ENCODE data around the gene AGMO.

AGMO gene

DNA sequence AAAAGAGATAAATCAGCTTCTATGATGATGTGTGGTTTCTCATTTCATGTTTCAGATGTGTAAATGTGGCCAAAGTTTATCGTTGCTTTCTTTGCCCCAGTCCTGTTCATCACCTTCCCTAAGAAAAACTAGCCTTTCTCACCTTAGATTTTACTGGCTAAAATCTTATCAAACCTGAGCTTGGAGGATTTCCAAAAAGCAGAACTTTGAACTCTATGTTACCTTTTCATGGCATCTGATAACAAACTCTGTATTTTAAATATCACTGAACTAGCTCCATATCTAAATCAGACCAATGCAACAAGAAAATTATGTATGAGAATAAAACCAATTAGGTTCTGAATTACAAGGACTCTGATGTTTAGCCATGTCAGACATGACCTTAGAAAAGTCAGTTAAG is 335.8 kb downstream of the AGMO start:
- DNase-seq (ENCODE audit: low read depth in 3 of 3) = no peak

DNA sequence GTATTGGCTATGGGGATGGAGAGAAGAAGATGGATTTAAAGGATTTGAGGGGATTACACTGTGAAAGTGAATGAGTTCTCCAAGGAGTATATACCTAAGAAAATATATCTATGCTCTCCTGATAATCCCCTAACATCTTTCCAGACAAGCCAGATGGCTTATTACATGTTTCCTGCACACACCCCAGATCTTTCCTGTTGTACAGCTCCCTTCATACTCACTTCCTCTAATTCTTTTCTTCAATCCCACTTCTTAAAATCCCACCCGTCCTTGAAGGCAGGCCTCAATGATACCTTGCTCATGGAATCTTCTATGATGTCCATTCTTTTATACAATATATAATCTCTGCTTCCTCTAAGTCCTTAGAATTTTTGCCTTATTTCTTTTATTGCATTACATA is 342.1 kb downstream of the AGMO start:
- DNase-seq (ENCODE audit: low read depth in 3 of 3) = no peak

DNA sequence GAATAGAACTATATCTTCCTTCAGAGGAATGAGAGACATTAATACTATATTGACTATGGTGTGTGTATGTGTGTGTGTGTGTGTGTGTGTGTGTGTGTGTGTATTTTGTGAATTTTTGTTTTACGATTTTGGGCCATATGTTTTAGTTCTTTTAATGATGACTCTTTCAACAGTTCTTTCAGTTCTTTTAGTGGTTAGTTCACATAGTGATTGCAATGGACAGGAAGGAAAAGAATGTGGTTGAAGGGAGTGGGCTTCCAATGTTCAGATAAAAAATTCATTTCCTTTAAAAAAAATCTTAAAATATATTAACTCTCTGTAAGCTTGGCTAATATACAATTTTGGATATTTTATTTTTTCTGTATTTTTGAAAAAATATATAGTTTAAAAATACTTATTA is 343.6 kb downstream of the AGMO start:
- no peak for DNase-seq (ENCODE audit: low read depth in 3 of 3)

DNA sequence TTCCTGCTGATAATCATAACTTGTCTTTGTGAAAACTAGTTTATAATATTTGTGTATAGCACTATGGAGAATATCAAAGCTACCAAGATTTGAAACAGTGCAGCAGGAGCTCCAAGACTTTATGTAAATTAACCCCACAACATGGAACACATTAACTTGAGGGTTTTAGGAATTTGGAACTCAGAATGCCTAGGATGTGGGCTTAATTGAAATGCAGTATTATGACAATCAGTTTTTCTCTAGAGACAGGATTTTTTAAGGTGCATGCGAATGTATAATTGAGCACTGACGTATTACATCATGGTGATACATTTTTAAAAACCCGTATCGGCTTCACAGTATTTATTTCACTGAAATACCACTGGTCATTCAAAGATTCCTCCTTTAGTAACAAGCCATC is 346.2 kb downstream of the AGMO start:
- DNase-seq (ENCODE audit: low read depth in 3 of 3) = no peak

DNA sequence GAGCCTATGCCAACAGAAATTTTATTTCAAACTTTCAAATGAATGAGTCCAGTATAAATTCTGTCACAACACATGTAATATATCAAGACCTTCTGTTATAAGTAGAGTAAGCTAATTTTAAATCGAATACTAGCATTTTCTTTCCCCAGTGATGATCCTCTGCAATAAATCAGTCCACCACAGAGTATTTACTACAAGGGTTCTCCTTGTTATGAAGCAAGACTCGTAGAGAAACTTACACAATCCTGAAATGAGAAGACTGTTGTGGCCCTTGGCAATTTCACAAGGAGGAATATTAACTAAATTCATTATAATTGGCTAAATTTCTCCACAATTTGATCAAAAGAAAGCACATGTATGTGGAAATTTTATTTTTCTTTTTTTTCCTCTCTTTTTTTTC is 346.8 kb downstream of the AGMO start:
- DNase-seq (ENCODE audit: low read depth in 3 of 3) = no peak

DNA sequence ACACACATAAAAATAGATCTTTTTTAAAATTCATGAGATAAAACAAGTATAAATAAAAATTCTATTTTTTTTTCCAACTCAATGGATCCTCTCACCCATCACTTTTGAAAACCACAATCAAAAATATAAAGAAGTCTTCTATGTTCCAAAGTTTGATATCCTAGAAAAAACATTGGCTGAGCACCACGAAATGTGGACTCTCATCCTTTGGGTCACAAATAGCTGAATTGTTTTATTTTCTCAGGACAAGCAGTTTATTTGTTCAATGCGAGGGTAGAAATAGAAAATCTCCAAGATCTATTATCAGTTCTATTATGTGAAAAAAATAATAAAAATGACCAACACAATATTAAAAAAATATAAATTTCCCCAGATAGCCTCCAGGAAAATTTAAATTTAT is 348.7 kb downstream of the AGMO start:
- no peak for DNase-seq (ENCODE audit: low read depth in 3 of 3)

DNA sequence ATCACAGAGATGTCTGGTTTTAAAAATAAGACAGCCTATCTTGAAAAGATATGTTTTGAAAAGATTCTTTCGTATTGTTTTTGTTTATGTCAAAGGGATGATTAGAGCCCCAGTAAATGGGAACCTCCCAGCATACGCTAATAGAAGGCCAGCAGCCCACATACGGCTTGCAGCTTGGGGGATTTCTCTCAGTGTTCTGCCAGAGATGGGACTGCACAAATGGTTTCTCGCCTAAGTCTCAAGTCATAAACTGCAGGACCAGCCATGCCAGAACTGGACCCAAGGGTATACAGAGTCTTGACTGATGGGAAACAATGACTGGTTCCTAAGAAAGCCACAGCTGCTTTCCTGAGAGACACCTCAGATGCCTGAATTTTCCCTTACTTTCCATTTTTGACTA is 352.4 kb downstream of the AGMO start:
- DNase-seq (ENCODE audit: low read depth in 3 of 3) = no peak

DNA sequence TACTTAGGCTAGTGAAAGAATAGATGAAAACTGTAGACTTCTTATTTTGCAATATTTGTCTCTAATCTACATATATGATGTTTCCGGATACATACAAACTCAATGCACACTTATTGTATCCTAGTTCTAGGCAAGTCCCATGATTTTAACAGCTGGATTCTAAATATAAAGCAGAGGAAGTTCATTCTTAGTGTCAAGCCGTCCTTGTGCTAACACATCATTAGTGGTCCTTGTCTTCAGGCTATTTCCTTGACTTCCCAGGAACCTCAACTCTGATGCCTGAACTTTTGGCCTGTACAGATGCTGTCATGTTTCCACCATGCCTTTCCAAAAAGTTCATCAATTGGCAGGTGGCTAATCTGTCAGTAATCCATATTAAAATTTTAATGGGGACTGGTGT is 357.4 kb downstream of the AGMO start:
- DNase-seq (ENCODE audit: low read depth in 3 of 3) = no peak

DNA sequence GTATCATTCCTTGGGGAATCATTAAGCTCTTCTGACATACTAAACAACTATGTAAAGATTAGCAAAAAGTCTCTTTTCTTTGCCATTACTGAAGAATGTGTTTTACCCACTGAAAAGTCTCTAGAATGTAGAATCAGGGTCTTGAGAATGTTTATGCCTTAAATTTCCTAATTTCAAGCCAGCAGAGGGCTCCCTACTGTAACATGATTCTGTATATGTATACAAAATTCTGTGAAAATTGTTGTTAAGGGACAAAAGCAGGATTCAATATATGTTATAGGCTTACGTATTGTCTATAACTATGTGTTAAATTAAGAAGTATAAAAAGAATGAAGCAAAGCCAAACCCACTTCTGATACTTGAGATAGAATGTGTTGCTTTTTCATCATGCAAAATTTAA is 362.3 kb downstream of the AGMO start:
- DNase-seq (ENCODE audit: low read depth in 3 of 3) = no peak

DNA sequence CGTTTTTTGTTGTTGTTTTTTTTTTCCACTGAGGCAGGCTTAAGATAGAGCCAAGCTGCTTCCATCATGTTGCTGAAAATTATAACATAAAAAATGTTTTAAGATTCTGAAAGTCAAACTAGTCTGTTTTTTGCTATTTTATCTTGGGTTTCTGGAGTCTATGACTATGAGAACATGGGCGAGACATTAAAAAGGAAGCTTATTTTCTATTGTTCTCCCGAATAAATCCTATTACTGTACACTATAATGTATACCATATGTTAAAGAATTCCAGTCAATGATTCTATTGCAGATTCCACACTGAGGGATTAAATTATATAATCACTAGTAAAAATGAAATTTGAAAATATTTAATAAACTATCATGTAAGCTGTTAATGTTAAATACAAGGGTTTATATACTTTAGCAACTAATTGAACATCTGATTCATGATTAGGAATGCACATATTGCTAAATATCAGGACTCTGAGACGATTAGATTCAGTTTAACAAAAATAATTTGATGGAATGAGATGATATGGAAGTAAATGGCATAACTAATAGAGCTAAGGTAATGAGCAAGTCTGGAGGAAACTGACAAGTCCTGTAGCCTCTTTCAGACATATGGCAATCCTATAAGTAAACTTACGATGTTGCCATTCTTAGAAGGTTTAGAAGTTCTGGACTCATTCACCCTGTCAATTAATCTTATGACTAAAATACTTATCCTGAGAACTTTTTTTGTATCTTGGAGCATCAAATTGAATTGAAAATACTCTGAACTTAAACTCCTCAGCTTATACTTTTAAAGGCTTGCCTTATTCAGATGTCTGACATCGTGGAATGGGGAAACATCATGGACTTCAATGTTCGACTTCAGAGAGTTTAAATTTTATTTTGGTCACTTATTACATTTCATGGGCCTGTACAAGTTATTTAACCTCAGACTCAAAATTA is 364.5 kb downstream of the AGMO start:
- DNase-seq (ENCODE audit: low read depth in 3 of 3) = no peak

DNA sequence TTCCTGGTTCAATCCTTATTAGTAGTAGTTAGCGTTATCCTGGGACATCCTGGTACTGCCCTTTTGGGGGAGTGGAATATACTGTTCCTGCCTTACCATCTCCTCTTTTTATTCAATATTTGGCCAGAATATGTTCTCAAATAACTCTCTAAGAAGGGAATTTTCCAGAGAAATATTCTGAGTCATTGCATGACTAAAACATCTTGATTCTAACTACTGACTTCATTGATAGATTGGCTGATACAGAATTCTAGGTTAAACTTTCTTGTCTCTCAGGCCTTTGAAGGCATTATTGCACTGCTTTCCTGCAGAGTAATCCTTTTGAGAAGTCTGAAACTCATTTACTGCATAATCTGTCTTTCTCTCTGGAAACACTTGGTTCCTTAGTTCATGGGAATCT is 383.8 kb downstream of the AGMO start:
- DNase-seq (ENCODE audit: low read depth in 3 of 3) = no peak

DNA sequence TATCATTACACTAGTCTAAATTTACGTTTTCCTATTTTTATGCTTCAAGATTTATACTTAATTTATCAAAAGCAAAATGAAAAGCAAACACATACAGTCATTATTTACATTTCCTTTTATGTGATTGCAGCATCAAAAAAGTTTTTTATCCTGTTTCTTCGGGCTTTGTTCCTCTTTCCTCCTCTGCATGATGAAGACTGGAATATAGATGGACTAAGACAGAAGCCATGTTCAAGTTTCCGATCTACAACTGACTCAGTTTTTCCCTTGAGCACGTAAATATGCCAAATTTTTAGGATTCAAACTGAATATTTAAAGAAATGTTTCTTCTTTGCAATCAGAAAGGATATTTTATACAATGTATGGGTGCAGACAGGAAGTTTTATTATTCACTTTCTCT is 385.7 kb downstream of the AGMO start:
- DNase-seq (ENCODE audit: low read depth in 3 of 3) = no peak

DNA sequence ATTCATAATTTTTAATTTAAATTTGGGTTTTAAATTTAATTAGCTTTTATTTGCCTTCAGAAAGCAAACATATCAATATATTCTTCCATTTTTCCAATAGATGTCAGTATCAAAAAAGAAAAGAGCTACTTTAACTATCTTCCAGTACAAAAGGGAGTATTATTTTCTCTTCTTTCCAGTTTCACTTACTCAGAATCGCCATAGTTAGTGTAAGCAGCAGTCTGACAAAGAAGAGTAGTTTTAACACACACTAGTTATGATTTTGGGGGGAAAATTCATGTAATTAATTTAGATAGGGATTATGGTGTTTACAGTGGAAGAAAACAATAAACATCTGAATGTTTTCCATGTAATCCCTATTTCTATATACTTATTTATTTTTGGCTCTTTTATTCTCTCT is 386.7 kb downstream of the AGMO start:
- no peak for DNase-seq (ENCODE audit: low read depth in 3 of 3)

DNA sequence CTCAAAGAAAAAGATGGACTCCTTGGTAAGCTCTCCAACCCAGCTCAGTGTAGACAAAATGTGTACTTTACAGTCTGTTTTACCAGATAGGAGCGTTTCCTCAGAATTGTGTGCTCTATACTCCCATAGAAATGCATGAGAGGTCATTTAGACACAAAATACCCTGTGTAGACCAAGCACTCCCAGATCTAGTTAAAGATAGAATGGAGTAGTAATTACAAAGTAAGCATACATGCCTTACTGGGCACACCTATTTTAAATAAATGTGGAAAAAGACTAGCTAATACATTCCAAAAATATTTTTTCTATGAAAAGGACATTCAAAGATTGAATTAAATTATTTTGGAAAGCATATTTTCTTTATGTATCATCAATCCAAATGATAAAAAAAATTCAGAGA is 387.3 kb downstream of the AGMO start:
- DNase-seq (ENCODE audit: low read depth in 3 of 3) = no peak

DNA sequence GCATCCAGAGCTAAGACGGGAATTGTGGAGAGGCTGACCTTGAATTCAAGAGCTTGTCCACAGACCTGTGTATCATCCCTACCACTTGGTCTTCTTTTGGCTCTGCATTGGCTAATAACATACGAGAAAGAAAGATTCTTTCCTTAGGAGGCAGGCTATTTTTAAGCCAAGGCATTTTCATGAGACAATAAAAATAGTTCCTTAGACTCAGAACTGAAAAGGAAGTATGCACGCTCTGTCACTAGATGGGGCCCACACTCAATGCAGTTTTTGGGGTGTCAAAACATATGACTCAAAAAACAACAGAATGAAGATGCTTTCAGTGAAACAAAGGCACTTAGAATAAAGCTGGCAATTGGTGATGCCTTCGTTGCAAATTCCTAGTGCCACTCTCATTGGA is 393.3 kb downstream of the AGMO start:
- no peak for DNase-seq (ENCODE audit: low read depth in 3 of 3)

DNA sequence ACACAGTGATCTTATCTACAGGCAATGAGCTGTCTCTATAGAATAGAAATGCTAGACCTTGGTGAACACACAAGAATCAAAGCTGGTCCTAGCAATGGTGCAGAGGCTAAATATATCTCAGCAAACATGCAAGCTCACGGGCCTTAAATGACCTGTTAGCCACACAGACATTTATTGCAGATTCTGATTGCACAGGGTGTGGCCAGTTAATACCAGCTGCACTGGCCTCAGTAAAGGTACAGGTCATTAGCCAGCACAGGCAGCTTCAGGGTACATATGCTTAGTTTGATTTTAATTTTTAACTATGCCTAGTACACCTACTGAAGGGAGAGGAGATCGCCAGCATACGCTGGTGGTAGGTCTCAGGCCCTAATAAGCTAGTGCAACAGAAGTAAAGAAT is 393.9 kb downstream of the AGMO start:
- DNase-seq (ENCODE audit: low read depth in 3 of 3) = no peak

DNA sequence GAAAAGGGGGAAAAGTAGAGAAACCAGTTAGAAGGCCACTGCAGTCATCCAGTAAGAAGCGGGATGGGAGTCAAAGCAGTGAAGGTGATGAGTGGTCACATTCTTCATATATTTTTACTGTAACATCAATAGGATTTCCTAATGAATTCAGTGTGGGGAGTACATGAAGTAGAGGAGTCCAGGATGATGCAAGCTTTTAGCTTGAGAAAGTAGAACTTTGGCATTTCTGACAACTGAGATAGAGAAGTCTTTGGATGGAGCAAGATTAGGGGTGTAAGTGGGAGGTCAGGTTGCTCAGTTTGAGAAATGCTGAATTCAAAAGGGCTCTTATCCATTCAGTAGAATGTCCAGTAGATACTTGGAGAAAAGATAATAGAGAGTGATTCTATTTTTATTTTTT is 395.2 kb downstream of the AGMO start:
- DNase-seq (ENCODE audit: low read depth in 3 of 3) = no peak

DNA sequence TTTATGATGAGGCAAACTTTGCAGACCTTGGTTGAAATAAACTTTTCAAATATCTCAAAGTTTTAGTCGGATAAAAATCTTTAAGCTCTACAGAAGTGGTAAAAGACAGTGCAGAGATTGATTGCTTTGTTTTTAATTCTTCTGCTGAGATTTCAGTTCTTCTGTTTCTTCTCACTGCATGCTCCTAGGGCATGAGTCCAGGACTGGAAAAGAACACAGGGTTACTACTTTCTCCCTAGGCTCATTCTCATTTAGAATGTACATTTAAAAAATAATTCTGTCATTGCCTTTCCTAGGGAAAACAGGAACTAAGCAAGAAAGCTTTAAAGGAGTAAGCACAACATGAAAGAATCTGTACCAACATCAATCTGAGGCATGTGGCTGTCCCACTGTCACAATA is 402.6 kb downstream of the AGMO start:
- DNase-seq (ENCODE audit: low read depth in 3 of 3) = no peak

DNA sequence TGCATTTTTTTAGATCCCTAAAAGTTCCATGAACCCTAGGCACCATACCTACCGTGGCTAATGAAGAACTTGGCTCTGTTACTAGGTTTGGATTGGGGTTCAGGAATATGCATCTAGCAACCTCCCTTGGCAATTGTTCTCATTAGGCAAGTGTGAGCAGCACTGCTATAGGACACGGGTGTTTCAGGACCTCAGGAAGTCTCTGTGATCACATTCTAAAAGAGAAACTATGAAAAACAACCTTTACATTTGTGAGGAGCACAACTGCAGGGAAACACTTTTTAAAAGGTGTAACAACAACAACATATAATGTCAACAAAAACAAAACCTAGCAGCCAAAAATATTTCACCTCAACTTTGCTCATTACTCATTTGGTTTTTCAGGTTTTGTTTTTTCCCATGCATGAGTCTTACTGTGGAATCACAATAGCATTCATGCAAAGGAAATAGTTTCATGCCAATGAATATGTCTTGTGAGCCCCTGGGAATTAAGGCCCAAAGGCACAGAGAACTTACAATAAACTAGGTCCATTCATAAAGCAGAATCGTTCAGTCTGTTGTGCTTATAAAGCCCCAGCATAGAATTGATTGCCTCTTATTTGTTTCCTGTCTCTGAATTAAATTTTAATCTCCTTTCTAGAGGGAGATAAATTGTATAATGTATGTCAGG is 403.5 kb downstream of the AGMO start:
- no peak for DNase-seq (ENCODE audit: low read depth in 3 of 3)
